HG03565 (cell line): Measurements from ENCODE around the gene ESCO1.
"Not testable (repeated sequence)": the region's sequence is repeated elsewhere in the genome, so short reads cannot be mapped to it uniquely, and the experiment has no call there.

Experiments
- ATAC-seq: cut with Tn5 transposase; IDR thresholded peaks from one replicate; pipeline ENCODE4 v1.9.1; 2021; ENCODE audit warnings: mild to moderate bottlenecking, moderate library complexity; ENCODE audit not compliant: unreplicated experiment

ESCO1 gene

DNA sequence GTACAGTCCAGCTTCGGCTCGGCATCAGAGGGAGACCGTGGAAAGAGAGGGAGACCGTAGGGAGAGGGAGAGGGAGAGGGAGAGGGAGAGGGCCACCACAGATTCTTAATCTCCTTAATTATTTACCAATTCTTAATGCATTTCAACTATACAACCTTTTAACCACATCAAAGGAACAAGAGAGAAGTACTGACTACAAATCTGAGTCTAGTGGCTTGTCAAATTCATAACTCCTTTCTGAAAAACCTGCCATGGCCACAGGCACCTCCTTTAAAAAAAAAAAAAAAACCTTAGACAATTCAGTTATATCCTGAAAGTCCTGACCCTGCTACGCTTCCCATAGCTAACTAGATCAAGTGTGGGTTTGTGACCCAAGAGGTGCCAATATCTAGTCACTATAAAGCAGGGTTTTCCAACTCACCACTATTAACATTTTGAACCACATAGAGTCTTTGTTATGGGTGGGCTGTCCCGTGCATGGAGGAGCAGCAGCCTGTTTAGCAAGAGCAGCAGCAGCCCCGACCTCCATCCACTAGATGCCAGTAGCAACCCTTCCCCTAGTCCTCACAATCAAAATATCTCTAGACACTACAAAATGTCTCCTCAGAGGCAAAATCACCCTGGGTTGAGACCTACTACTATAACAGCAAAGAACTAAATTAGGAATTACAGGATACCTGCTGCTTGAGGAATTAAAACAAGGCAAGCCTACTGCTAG lies 6.8 kb downstream of the ESCO1 start:
- peak; percentile 40 for ATAC-seq

DNA sequence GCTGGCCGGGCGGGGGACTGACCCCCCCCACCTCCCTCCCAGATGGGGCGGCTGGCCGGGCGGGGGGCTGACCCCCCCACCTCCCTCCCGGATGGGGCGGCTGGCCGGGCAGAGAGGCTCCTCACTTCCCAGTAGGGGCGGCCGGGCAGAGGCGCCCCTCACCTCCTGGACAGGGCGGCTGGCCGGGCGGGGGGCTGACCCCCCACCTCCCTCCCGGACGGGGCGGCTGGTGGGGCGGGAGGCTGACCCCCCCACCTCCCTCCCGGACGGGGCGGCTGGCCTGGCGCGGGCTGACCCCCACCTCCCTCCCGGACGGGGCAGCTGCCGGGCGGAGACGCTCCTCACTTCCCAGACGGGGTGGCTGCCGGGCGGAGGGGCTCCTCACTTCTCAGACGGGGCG lies 8.1 kb downstream of the ESCO1 start:
- not testable (repeated sequence) for ATAC-seq

DNA sequence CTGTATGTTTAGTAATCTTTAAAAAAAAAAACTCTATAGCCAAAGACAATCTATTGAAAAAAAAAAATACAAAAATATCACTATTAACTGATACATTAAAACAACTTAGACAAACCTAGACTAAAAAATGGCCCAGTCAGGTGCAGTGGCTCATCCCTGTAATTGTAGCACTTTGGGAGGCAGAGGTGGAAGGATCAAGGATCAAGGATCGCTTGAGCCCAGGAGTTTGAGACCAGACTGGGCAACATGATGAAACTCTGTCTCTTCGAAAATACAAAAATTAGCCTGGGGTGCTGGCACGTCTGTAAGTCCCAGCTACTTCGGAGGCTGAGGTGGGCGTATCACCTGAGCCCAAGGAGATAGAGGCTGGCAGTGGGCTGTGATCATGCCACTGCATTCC lies 16.1 kb downstream of the ESCO1 start:
- no peak for ATAC-seq

DNA sequence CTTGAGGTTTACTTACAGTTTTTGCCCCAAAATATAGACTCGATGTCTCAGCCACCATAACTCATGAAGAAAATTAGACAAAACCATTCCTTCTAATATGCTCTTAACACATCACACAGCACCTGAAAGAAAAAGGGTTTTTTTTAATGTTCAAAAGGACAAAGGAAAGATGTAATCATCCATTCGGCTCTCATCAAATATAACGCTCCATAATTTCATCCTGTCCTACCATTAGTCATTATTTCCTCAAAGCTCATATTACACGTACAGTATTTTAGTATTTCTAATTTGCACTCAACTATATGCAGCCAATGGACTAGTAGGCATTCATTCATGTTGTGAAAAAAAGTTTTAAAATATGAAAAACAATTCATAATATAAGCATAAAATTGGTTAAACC lies 24.8 kb downstream of the ESCO1 start:
- ATAC-seq = no peak

DNA sequence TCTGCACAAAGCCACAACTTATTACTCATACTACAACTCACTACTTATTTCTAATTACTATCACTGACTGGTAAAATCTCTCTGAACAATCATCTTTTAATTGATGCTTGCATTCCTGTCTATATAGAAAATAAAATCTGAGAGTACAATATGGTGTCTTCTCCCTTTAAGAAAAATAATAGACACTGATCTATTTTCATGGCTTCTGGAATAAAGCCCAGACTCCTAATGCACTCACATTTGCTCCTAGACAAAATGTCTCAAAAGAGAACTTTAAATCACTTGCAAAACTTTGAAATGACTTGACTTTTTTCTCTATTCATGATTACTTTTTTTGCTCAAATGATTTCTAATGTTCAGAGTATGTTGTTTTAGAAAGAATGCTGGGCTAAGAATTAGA lies 28.7 kb downstream of the ESCO1 start:
- no peak for ATAC-seq

DNA sequence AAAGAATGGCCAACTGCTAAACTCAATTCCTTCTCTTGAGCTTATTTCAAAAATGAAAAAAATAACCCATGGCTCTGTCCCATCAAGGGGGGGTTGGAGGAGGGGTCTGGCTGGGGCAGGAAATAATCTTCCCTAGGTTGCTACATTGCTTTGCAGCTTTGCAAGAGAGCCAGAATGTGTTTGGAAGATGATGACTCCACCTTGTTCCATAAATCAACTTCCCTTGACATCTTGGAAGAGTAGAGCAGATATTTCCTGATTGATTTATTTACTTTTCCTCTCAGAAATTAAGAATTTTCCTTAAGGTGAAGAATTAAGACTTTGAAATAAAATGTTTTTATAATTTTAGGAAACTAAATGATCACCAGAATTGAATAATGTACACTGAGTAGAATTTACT lies 41.3 kb downstream of the ESCO1 start:
- no peak for ATAC-seq

DNA sequence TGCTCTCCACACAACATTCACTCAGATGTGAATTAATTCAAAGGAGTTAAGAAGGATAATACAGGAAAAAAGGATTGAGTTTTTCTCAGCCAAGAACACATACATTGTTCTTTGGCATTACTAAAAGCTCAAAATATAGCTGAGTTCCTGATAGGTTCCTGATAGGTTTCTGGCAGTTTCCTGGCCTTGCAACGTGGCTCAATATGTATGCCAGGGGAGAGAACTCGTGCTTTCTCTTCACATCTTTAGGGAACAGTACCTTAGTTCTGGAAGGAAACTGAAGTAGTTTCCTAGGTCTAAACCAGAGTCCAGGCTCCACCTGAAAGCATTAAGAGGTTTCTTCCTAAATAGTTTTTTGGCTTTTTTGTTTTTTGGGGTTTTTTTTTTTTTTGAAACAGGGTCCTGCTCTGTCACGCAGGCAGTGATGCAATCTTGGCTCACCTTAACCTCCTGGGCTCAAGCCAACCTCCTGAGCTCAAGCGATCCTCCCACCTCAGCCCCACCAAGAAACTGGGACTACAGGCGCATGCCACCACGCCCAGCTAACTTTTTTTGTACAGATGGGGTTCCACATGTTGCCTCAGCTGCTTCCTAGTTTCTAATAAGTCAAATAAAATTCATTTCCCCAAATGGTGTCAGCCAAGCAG lies 42.8 kb downstream of the ESCO1 start:
- ATAC-seq = no peak

DNA sequence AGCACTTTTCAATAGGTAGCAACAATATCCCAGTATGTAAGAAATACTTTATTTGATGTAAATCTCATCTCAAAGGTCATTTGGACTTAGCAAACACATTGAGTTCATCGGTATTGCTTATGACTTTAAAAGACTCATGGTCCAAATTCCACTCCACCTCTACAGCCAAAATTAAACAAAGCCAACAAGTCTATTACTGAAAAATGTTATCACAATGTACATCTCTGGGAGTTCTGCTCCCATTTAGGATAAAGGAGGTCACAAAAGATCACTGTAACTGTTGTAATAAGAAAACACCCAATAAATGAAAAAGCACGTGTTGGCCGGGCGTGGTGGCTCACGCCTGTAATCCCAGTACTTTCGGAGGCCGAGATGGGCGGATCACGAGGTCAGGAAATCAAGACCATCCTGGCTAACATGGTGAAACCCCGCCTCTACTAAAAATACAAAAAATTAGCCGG lies 50.0 kb downstream of the ESCO1 start:
- ATAC-seq = no peak

DNA sequence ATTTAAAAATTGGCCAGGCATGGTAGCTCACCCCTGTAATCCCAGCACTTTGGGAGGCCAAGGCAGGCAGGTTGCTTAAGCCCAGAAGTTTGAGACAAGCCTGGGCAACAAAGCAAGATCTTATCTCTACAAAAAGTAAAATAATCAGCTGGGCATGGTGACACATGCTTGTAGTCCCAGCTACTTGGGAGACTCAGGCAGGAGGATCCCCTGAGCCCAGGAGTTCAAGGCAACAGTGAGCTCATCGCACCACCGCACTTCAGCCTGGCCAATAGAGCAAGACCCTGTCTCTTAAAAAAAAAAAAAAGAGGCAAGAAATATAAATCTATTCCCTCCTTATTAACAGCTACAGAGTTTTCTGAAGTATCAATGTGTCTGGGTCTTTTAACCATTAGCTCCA lies 51.9 kb downstream of the ESCO1 start:
- no peak for ATAC-seq

DNA sequence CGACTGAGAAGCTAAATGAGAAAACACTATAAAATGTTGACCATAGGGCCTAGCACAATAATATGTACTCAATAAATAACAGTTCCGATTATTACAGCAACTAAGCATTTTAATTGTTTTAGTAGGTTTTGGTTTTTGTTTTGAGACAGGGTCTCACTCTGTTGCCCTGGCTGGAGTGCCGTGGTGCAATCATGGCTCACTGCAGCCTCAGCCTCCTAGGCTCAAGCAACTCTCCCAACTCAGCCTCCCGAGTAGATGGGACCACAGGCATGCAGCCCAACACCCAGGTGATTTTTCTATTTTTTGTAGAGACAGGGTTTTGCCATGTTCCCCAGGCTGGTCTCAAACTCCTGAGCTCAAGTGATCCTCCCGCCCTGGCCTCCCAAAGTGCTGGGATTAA lies 54.1 kb downstream of the ESCO1 start:
- ATAC-seq = no peak

DNA sequence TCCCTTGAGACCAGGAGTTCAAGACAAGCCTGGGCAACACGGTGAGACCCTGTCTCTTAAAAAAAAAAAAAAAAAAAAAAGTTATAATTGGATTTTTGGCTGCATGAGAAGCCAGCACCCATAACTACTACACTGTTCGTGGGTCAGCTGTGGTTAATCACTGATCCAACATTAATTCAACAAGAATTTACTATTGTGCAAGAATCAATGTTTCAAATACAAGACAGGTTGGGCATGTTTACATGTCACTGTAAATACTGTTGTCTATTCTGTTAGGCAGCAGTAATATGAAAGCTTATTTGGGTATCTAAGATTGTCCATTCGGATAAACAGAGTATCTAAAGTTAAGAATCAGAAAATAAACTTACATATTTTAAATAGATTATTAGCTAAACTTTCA lies 62.3 kb downstream of the ESCO1 start:
- ATAC-seq = no peak

DNA sequence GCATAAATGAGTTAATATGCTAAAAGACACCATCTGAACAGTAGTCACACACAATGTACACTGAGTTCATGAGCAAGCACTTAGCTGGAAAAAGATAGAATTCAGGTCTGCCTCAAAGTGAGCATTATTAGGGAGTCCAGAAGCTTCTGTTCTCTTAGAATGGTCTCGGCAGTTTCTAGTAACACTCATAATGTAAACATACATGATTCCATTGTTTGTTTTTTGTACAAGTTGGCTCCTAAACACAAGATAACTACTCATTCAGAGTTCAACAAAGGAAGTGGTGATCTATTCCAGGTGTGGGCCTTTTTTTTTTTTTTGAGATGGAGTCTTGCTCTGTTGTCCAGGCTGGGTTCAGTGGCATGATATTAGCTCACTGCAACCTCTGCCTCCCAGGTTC lies 66.2 kb downstream of the ESCO1 start:
- ATAC-seq = no peak

DNA sequence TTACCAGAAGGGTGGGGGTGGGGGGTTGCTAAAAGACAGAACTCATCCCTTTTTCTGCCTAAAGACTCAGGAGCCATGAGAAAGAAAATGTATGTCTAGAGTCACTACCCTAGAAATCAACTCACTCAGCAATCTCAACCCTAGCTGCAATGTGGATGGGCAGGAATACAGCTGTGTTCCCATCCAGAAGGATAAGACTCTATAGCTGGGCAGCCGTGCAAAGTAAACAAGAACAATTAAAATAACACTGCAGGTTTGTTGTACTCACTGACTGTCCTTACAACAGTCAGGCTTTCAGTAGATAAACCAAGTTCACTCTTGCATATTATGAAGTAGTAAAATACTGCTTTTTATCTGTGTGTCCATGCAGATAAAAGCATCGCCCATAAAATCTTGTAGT lies 74.0 kb downstream of the ESCO1 start:
- ATAC-seq = no peak

DNA sequence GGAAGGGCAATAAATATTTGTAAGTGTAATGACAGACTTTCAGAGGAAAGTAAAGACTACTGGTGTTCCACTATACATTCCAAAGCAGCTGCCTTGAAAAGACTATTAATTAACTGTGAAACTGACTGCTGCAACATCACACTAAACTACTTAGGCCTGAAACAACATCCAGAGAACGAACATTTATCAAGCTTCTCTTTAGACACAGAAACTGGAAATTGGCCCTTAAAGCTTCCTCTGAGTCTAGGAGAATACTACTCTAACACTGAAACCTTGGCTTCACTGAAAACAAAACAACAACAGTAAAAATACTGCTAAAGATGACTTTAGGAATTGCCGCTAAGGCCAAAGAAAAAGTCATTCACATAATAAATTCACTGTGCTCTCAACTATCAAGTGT lies 74.6 kb downstream of the ESCO1 start:
- no peak for ATAC-seq

DNA sequence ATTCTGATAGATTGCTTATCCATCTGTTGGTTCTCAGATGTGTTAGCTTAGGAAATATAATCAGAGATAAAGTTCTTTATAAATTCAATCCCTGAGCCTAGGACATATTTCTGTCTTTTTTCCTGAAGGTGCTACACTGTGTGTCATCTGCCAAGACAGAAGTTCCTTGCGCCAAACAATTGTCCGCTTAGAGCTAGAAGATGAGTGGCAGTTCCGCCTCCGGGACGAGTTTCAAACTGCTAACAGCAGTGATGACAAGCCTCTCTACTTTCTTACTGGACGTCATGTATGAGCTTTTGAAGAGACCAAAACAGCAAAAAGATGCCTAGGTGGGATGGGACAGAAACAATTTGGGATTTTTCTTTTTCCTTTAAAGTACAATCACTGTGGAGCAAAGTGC lies 78.0 kb downstream of the ESCO1 start:
- no peak for ATAC-seq

DNA sequence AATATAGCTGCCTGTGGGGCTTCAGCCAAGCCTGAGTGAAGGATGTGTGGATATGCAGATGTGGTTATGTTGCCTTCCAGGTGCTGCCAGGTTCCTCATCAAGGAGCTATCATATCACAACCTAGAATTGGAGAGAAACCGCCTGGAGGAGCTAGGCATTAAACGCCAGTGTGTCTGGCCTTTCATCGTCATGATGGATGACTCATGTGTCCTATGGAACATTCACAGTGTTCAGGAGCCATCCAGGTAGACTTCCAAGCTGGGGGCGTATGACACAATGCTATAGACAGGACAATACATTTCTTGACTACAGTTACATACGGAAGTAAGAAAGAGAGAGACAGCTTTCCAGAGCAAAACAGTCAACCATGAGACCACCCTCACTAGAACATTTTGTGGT lies 86.8 kb downstream of the ESCO1 start:
- ATAC-seq = no peak

DNA sequence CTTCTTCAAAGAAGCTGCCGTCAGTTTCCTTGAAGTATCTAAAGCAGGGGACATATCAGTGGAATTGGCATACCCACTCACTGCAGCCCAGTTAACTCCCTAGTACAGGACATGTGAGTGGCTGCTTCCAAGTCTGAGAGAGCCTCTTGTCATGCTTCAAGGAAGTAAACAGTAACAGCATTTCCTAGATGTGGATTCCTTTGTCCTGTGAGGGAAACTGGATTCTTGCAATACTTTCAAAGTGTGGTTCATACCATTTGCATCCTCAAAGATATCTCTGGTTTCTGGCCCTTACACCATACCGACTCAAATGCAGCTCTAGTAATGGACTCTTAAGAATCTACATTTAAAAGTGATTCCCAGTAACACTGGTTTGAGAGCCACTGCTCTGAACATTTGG lies 87.2 kb downstream of the ESCO1 start:
- ATAC-seq = no peak

DNA sequence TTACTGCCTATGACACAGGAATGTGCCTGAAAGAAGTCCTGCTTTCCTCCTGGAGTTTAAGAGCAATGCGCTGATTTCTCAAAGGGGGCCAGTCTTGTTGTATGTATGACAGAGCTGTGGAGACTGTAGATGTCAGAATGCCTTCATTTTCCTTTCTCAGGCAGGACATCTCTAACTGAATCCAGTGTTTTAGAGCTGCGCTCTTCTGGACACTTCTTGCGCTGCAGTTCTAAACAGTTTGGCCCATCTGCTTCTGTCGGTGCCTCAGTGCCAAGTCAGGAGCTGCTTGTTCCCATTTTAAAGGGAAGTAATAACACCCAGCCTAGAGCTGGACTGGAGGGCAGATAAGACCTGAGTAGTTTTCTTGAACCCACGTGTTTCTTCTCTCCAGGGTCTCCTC lies 91.4 kb downstream of the ESCO1 start:
- ATAC-seq = no peak

DNA sequence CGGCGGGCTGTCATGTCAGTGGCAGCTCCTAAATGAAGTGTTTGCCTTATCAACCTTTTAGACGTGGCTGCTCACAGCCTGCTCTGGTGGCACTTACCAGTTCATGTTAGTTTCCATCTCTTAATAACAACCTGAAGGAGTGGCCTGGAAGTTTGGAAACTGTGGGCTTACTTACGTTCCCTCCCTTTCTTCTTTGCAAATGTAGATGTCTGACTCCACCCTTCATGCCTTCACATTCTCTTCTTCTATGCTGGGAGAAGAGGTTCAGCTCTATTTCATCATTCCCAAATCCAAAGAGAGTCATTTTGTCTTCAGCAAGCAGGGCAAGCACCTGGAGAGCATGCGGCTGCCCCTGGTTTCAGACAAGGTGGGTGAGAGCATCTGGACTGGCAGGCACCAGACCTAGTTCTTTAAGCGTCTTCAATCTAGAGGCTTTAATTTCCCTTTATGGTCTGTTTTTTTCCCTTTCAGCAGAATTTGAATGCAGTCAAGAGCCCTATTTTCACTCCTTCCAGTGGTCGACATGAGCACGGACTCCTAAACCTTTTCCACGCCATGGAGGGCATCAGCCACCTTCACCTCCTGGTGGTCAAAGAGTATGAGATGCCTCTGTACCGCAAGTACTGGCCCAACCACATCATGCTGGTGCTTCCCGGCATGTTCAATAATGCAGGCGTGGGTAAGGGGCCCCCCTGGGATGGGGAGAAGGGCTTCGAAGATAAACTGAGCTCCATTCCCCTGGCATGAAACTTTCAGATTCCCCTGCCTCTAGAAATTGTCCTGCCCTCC lies 92.4 kb downstream of the ESCO1 start:
- no peak for ATAC-seq

DNA sequence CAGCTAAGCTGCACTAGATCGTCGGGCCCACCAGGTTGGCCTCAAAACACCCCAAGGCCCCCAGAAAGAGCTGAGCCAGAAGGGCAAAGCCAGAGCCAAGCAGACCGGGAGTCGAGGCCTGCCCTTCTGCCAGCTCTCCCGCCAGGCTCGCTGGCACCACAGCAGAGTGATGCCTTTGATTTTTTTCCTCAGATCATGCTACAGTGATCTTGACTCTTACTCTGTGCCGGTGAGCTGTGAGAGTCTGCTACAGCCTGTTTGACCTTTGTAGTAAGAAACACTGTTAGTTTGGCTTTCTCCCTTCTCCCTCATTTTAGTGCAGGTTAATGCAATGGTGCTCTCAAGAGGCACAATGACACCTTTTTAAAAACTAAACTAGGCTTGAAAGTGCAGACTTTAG lies 97.8 kb downstream of the ESCO1 start:
- no peak for ATAC-seq

DNA sequence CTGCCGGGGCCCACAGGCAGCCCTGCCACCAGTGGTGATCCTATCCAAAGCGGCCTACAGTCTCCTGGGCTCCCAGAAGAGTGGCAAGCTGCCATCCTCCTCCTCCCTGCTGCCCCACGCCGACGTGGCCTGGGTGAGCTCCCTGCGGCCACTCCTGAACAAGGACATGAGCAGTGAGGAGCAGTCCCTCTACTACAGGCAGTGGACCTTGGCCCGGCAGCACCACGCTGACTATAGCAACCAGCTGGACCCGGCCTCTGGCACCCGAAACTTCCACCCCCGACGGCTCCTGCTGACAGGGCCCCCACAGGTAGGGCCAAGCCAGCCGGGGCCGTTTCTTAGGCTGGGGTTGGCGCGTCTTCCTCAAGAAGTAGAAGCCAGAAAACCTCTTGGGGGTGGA lies 100.5 kb downstream of the ESCO1 start:
- no peak for ATAC-seq

DNA sequence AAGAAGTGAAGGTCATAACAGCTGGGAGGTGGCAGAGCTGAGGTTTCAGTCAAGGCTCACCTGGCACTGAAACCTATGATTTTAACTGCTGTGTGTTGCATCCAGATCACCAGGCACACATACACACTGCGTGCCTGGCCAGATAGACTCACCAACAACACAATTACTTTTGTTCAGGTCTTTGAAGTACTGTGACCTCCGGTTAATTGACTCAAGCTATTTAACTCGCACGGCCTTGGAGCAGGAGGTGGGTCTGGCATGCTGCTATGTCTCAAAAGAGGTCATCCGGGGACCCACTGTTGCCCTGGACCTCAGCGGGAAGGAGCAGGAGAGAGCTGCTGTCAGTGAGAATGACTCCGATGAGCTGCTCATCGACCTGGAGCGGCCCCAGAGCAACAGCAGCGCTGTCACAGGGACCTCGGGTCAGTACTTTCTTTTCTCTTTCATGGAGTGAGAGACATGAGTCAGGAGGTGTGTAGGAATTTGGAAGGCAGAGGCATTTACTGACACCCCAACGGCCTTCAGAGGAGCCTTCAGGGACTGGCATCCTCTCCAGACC lies 104.1 kb downstream of the ESCO1 start:
- no peak for ATAC-seq
